Measurements from ENCODE around the gene TBX15.
"Not testable (repeated sequence)": the region's sequence is repeated elsewhere in the genome, so short reads cannot be mapped to it uniquely, and the experiment has no call there.

Gene TBX15

GRCh38 chr1:118925651-118926050 lies 62.5 kb downstream of the TBX15 start:
- Histone ChIP-seq H3K27ac (no peak overlapping the region), H3K9me3 (ENCODE audit: low read depth, low read length) (no peaks in the 10 kb centered on the region), H3K9ac (ENCODE audit: insufficient read length) (no peak overlapping the region), H3K36me3 (ENCODE audit: insufficient read depth, low read length) (no peaks in the 10 kb centered on the region), H3K4me3 (no peak overlapping the region)
- TF ChIP-seq FOXP2 (optimal IDR thresholded peaks at IDR 0.05; ENCODE audit: control extremely low read depth, extremely low read length, insufficient read depth) (no peak), POLR2AphosphoS5 (IDR thresholded peaks at IDR 0.05; ENCODE audit: borderline replicate concordance, low read depth, low read length) (no peak), EZH2 (IDR thresholded peaks at IDR 0.05) (no peak)
- DNase-seq (ENCODE audit: low read depth, low spot score), result no peak

- no peak for DNase-seq (ENCODE audit: low read depth, low spot score)
These were observed 64.8 kb downstream of the TBX15 start for GRCh38 chr1:118923319-118923718.

GRCh38 chr1:118921994-118922393 lies 66.1 kb downstream of the TBX15 start:
- Histone ChIP-seq H3K36me3 (ENCODE audit: insufficient read depth, low read length) (no peaks in the 10 kb centered on the region), H3K9me3 (ENCODE audit: low read depth, low read length) (no peaks in the 10 kb centered on the region), H3K27ac (no peak overlapping the region), H3K9ac (ENCODE audit: insufficient read length) (no peak overlapping the region), H3K4me3 (no peak overlapping the region)
- TF ChIP-seq FOXP2 (optimal IDR thresholded peaks at IDR 0.05; ENCODE audit: control extremely low read depth, extremely low read length, insufficient read depth), result no peak
- no peak for TF ChIP-seq EZH2 (IDR thresholded peaks at IDR 0.05)
- no peak for TF ChIP-seq POLR2AphosphoS5 (IDR thresholded peaks at IDR 0.05; ENCODE audit: borderline replicate concordance, low read depth, low read length)
- no peak for DNase-seq (ENCODE audit: low read depth, low spot score)

More at GRCh38 chr1:118923319-118923718, 64.8 kb downstream of the TBX15 start:
- H3K4me3 ChIP-seq, result no peak overlapping the region
- H3K9ac ChIP-seq (ENCODE audit: insufficient read length), result no peak overlapping the region
- no peak overlapping the region for H3K27ac ChIP-seq
- H3K36me3 ChIP-seq (ENCODE audit: insufficient read depth, low read length), result no peaks in the 10 kb centered on the region
- H3K9me3 ChIP-seq (ENCODE audit: low read depth, low read length), result no peaks in the 10 kb centered on the region
- TF ChIP-seq EZH2 (IDR thresholded peaks at IDR 0.05) (no peak), FOXP2 (optimal IDR thresholded peaks at IDR 0.05; ENCODE audit: control extremely low read depth, extremely low read length, insufficient read depth) (no peak), POLR2AphosphoS5 (IDR thresholded peaks at IDR 0.05; ENCODE audit: borderline replicate concordance, low read depth, low read length) (no peak)

GRCh38 chr1:118920124-118920717 lies 67.9 kb downstream of the TBX15 start:
- Histone ChIP-seq H3K4me3 (no peak overlapping the region), H3K36me3 (ENCODE audit: insufficient read depth, low read length) (no peaks in the 10 kb centered on the region), H3K9me3 (ENCODE audit: low read depth, low read length) (no peaks in the 10 kb centered on the region), H3K9ac (ENCODE audit: insufficient read length) (no peak overlapping the region), H3K27ac (no peak overlapping the region)
- TF ChIP-seq FOXP2 (optimal IDR thresholded peaks at IDR 0.05; ENCODE audit: control extremely low read depth, extremely low read length, insufficient read depth), result no peak
- TF ChIP-seq POLR2AphosphoS5 (IDR thresholded peaks at IDR 0.05; ENCODE audit: borderline replicate concordance, low read depth, low read length), result no peak
- DNase-seq (ENCODE audit: low read depth, low spot score), result no peak

GRCh38 chr1:118918940-118919259 lies 69.2 kb downstream of the TBX15 start:
- Histone ChIP-seq H3K27ac (no peak overlapping the region), H3K36me3 (ENCODE audit: insufficient read depth, low read length) (no peaks in the 10 kb centered on the region), H3K4me3 (no peak overlapping the region), H3K9me3 (ENCODE audit: low read depth, low read length) (no peaks in the 10 kb centered on the region), H3K9ac (ENCODE audit: insufficient read length) (no peak overlapping the region)
- DNase-seq (ENCODE audit: low read depth, low spot score), result no peak
- TF ChIP-seq POLR2AphosphoS5 (IDR thresholded peaks at IDR 0.05; ENCODE audit: borderline replicate concordance, low read depth, low read length) (no peak), FOXP2 (optimal IDR thresholded peaks at IDR 0.05; ENCODE audit: control extremely low read depth, extremely low read length, insufficient read depth) (no peak), EZH2 (IDR thresholded peaks at IDR 0.05) (no peak)

- no peak overlapping the region for H3K27ac ChIP-seq
- H3K36me3 ChIP-seq (ENCODE audit: insufficient read depth, low read length), result no peaks in the 10 kb centered on the region
- H3K4me3 ChIP-seq, result no peak overlapping the region
- H3K9ac ChIP-seq (ENCODE audit: insufficient read length), result no peak overlapping the region
- TF ChIP-seq POLR2AphosphoS5 (IDR thresholded peaks at IDR 0.05; ENCODE audit: borderline replicate concordance, low read depth, low read length) (no peak), FOXP2 (optimal IDR thresholded peaks at IDR 0.05; ENCODE audit: control extremely low read depth, extremely low read length, insufficient read depth) (no peak), EZH2 (IDR thresholded peaks at IDR 0.05) (no peak)
- no peaks in the 10 kb centered on the region for H3K9me3 ChIP-seq (ENCODE audit: low read depth, low read length)
- no peak for DNase-seq (ENCODE audit: low read depth, low spot score)
These were observed 69.8 kb downstream of the TBX15 start for GRCh38 chr1:118918230-118918939.

GRCh38 chr1:118916346-118916745 lies 71.8 kb downstream of the TBX15 start:
- not testable (repeated sequence) for H3K27ac ChIP-seq; H3K9me3 ChIP-seq (ENCODE audit: low read depth, low read length); H3K36me3 ChIP-seq (ENCODE audit: insufficient read depth, low read length); H3K4me3 ChIP-seq; DNase-seq (ENCODE audit: low read depth, low spot score); H3K9ac ChIP-seq (ENCODE audit: insufficient read length)

GRCh38 chr1:118914379-118915161 lies 73.6 kb downstream of the TBX15 start:
- no peak for DNase-seq (ENCODE audit: low read depth, low spot score)
- H3K36me3 ChIP-seq (ENCODE audit: insufficient read depth, low read length), result no peaks in the 10 kb centered on the region
- no peaks in the 10 kb centered on the region for H3K9me3 ChIP-seq (ENCODE audit: low read depth, low read length)
- H3K4me3 ChIP-seq, result no peak overlapping the region
- TF ChIP-seq FOXP2 (optimal IDR thresholded peaks at IDR 0.05; ENCODE audit: control extremely low read depth, extremely low read length, insufficient read depth), result no peak
- TF ChIP-seq POLR2AphosphoS5 (IDR thresholded peaks at IDR 0.05; ENCODE audit: borderline replicate concordance, low read depth, low read length), result no peak
- TF ChIP-seq EZH2 (IDR thresholded peaks at IDR 0.05), result no peak
- H3K9ac ChIP-seq (ENCODE audit: insufficient read length), result no peak overlapping the region
- H3K27ac ChIP-seq, result no peak overlapping the region
